CD4-positive, alpha-beta memory T cell (primary cell): Measurements from ENCODE around the gene ADAMTS4. TPM values are rescaled to one million over a fixed set of nuclear protein-coding genes. Genes with fewer than 3 reads are reported as not detected.

Experiments used
- CTCF ChIA-PET: fragments of 350-600 bp; sonication (Branson Sonifier 250); formaldehyde crosslinking; loops from one replicate; lab custom pipeline; 2021; ENCODE audit warnings: inconsistent platforms; ENCODE audit not compliant: partially characterized antibody; lab: Charles Lee
- POLR2A ChIA-PET: fragments of 350-600 bp; sonication (Branson Sonifier 250); formaldehyde crosslinking; loops from one replicate; lab custom pipeline; 2021; ENCODE audit not compliant: partially characterized antibody; lab: Charles Lee
- DNase-seq, 5 donors: peaks; one replicate each; pipeline versions ENCODE4 v3.0.0 to v3.0.0-alpha.2; 2020 to 2022; ENCODE audit warnings: mixed read lengths in 1 of 5
- H3K27ac ChIP-seq: one replicate; pipeline ENCODE4 v1.7.0; 2013; ENCODE audit warnings: low read depth, low read length
- H3K27me3 ChIP-seq: 2 replicates; pipeline ENCODE4 v1.7.0; 2013; ENCODE audit warnings: mild to moderate bottlenecking, low read length, moderate library complexity; ENCODE audit not compliant: insufficient read depth
- H3K36me3 ChIP-seq: 2 replicates; pipeline ENCODE4 v1.7.0; 2013; ENCODE audit warnings: mild to moderate bottlenecking, low read length, moderate library complexity; ENCODE audit not compliant: insufficient read depth
- H3K4me1 ChIP-seq: 2 replicates; pipeline ENCODE4 v1.7.0; 2013; ENCODE audit warnings: mild to moderate bottlenecking, low read length, moderate library complexity; ENCODE audit not compliant: insufficient read depth
- H3K4me3 ChIP-seq, 2 donors: one replicate each; pipeline ENCODE4 v1.7.0; 2013; ENCODE audit warnings: low read length in 2 of 2, mild to moderate bottlenecking in 1 of 2
- H3K9me3 ChIP-seq, 2 donors: one replicate each; pipeline ENCODE4 v1.7.0; 2013; ENCODE audit warnings: low read length in 2 of 2, control low read depth in 1 of 2; ENCODE audit not compliant: control insufficient read depth in 1 of 2
- H3K27ac Mint-ChIP-seq, 7 donors: one replicate each; pipeline ENCODE4 v1.8.0; 2020 to 2021; ENCODE audit warnings: mixed read lengths in 7 of 7, mild to moderate bottlenecking in 6 of 7, inconsistent platforms in 3 of 7, moderate library complexity in 3 of 7
- H3K27me3 Mint-ChIP-seq, 2 donors: one replicate each; pipeline ENCODE4 v1.8.0; 2020 to 2021; ENCODE audit warnings: mixed read lengths in 2 of 2
- H3K36me3 Mint-ChIP-seq, 2 donors: one replicate each; pipeline ENCODE4 v1.8.0; 2020 to 2021; ENCODE audit warnings: mixed read lengths in 2 of 2, inconsistent platforms in 1 of 2, mild to moderate bottlenecking in 1 of 2
- H3K4me1 Mint-ChIP-seq, 4 donors: one replicate each; pipeline ENCODE4 v1.8.0; 2020 to 2021; ENCODE audit warnings: mixed read lengths in 4 of 4, mild to moderate bottlenecking in 1 of 4
- H3K4me3 Mint-ChIP-seq, 8 donors: one replicate each; pipeline ENCODE4 v1.8.0; 2020 to 2021; ENCODE audit warnings: mixed read lengths in 8 of 8, mild to moderate bottlenecking in 7 of 8, moderate library complexity in 6 of 8, inconsistent platforms in 3 of 8
- H3K9me3 Mint-ChIP-seq, 8 donors: one replicate each; pipeline ENCODE4 v1.8.0; 2020 to 2021; ENCODE audit warnings: mixed read lengths in 8 of 8, mild to moderate bottlenecking in 5 of 8, inconsistent platforms in 3 of 8, moderate library complexity in 1 of 8
- intact Hi-C: fragments of 100-400 bp; cut with micrococcal nuclease; formaldehyde crosslinking; loops from one replicate; pipeline ENCODE4 v1.15.1; 2023
- polyA plus RNA-seq, 2 donors: library from polyadenylated mRNA; unstranded; fragments of 300-500 nt; fragmentation: Illumina TruSeq; gene quantifications; one replicate each; pipeline ENCODE4 v1.2.3, GENCODE V29; 2021
- total RNA-seq, 2 experiments: library from RNA; stranded (reverse); gene quantifications; one replicate each; pipeline ENCODE4 v1.2.3, GENCODE V29; 2021

Gene ADAMTS4
- total and polyA plus RNA-seq, 4 experiments from 2014 or later, result 0.07 to 2.4 (median 1.4) TPM; not detected in 1

DNA sequence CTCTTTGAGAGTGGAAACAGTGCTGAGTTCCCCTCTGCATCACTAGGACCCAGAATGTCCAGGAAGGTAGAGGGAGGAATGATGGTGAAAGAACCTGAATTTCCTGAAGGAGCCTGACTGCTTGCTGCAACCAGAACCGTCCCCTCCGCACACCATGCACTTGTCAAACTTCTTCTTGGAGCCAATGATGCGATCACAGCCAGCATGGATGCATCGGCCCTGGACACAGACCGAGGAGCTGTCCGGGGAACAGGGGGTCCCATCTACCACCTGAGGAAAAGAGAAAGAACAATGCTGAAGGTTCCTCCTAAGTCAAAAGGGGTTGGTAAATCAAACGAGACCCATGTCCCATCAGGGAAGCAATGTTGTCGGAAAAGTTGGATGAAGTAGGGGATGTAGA, 6.9 kb downstream of the ADAMTS4 start:
- Histone ChIP-seq H3K27ac (no peak overlapping the region), H3K4me1 (peaks cover 55% of the 10 kb centered on the region), H3K9me3 (no peaks in the 10 kb centered on the region), H3K36me3 (no peaks in the 10 kb centered on the region), H3K4me3 (no peak overlapping the region), H3K27me3 (no peaks in the 10 kb centered on the region)
- H3K4me1 Mint-ChIP-seq, result peaks cover 29 to 51% (median 40%) of the 10 kb centered on the region in 4 donors
- ChIA-PET CTCF (interaction anchor here (0.9 to 10.9 kb wide), 20 partner anchors 11 to 193 kb away, joined by 3 to 131 read pairs (median 11); partner anchors contain the start of genes APOA2, B4GALT3, NDUFS2 and PPOX), POLR2A (interaction anchor here (1.2 to 10.4 kb wide), 11 partner anchors 9 to 197 kb away, joined by 3 to 134 read pairs (median 7); partner anchors contain the start of genes ADAMTS4, B4GALT3, NDUFS2 and PPOX)
- H3K9me3 Mint-ChIP-seq, result no peaks in the 10 kb centered on the region
- H3K4me3 Mint-ChIP-seq, result no peak overlapping the region
- no peak for DNase-seq
- H3K27ac Mint-ChIP-seq, result peak overlapping the region in 4 of 7 donors; percentile 12 to 64 (median 41)
- intact Hi-C loops, result loop anchor here (1.0 kb wide), 4 partner anchors 10 to 190 kb away; no protein-coding TSS in a partner anchor
- peaks cover 0 to 2% of the 10 kb centered on the region in 2 donors for H3K36me3 Mint-ChIP-seq
- no peaks in the 10 kb centered on the region for H3K27me3 Mint-ChIP-seq

- Mint-ChIP-seq H3K4me1 (peaks cover 33 to 60% (median 48%) of the 10 kb centered on the region in 4 donors), H3K4me3 (peak overlapping the region in 1 of 8 donors; percentile 17), H3K27ac (peak overlapping the region in 4 of 7 donors; percentile 32 to 85 (median 48)), H3K9me3 (no peaks in the 10 kb centered on the region), H3K27me3 (no peaks in the 10 kb centered on the region), H3K36me3 (peaks cover 0 to 2% of the 10 kb centered on the region in 2 donors)
- CTCF ChIA-PET, result interaction anchor here (1.2 to 10.9 kb wide), 19 partner anchors 10 to 194 kb away, joined by 3 to 131 read pairs (median 12); partner anchors contain the start of genes APOA2, B4GALT3, NDUFS2 and PPOX
- no peak overlapping the region for H3K4me3 ChIP-seq
- no peaks in the 10 kb centered on the region for H3K36me3 ChIP-seq
- H3K27me3 ChIP-seq, result no peaks in the 10 kb centered on the region
- POLR2A ChIA-PET, result interaction anchor here (0.6 to 10.4 kb wide), 9 partner anchors 9 to 198 kb away, joined by 3 to 134 read pairs (median 16); partner anchors contain the start of genes ADAMTS4, B4GALT3, NDUFS2 and PPOX
- no peaks in the 10 kb centered on the region for H3K9me3 ChIP-seq
- intact Hi-C loops, result no loop called here
- peaks cover 64% of the 10 kb centered on the region for H3K4me1 ChIP-seq
- H3K27ac ChIP-seq, result no peak overlapping the region
- DNase-seq, result no peak
These were observed 7.8 kb downstream of the ADAMTS4 start for GRCh38 chr1:161190962-161191521.

DNA sequence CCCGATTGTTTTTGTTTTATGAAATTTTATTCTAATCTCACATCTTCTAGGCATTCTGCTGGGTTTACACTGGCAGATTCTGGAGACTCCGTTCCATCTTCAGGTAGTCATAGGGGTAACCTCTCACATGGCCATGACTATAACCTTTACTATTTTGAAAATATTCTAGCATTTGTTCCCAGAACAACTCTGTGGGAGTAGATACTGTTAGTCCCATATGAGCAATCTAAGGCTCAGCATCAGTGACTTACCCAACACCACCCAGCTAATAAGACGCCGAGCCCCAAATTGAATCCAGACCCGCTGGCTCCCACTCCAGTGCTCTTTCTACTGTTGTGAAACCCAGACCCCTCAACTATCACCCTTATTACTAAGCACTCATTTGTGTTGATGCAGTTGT, 9.8 kb downstream of the ADAMTS4 start:
- H3K27ac Mint-ChIP-seq, result peak overlapping the region in 5 of 7 donors; percentile 35 to 84 (median 72)
- no peaks in the 10 kb centered on the region for H3K9me3 Mint-ChIP-seq
- peaks cover 0 to 2% of the 10 kb centered on the region in 2 donors for H3K36me3 Mint-ChIP-seq
- intact Hi-C loops, result loop anchor here (5.0 kb wide), 1 partner anchor 37 kb away; the partner anchor contains the start of gene UFC1
- peaks cover 83% of the 10 kb centered on the region for H3K4me1 ChIP-seq
- ChIA-PET POLR2A (interaction anchor here (1.8 to 10.4 kb wide), 4 partner anchors 7 to 23 kb away, joined by 6 to 134 read pairs (median 55); partner anchors contain the start of genes ADAMTS4, NDUFS2 and PPOX), CTCF (interaction anchor here (10.9 kb wide), 1 partner anchor 23 kb away, joined by 115 read pairs; the partner anchor contains the start of gene PPOX)
- no peaks in the 10 kb centered on the region for H3K27me3 ChIP-seq
- H3K4me3 Mint-ChIP-seq, result peak overlapping the region in 2 of 8 donors; percentile 26 to 30
- H3K9me3 ChIP-seq, result no peaks in the 10 kb centered on the region
- H3K36me3 ChIP-seq, result no peaks in the 10 kb centered on the region
- H3K27ac ChIP-seq, result no peak overlapping the region
- H3K4me3 ChIP-seq, result no peak overlapping the region
- no peaks in the 10 kb centered on the region for H3K27me3 Mint-ChIP-seq
- peaks cover 41 to 71% (median 60%) of the 10 kb centered on the region in 4 donors for H3K4me1 Mint-ChIP-seq
- DNase-seq, result no peak

DNA sequence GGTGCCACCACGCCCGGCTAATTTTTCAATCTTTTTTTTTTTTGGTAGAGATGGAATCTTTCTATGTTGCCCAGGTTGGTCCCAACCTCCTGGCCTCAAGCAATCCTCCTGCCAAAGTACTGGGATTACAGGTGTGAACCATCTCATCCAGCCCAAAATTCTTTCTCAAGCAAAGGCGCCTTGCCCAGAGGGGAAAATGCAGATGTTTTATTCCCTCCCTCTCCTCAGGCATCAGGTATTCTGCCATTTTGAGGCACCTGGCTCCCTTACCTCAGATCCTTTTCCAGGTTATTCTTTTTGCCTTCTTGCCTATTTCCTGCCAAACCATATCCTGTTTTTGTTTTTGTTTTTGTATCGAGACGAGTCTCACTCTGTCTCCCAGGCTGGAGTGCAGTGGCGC, 10.5 kb downstream of the ADAMTS4 start:
- DNase-seq, result no peak

DNA sequence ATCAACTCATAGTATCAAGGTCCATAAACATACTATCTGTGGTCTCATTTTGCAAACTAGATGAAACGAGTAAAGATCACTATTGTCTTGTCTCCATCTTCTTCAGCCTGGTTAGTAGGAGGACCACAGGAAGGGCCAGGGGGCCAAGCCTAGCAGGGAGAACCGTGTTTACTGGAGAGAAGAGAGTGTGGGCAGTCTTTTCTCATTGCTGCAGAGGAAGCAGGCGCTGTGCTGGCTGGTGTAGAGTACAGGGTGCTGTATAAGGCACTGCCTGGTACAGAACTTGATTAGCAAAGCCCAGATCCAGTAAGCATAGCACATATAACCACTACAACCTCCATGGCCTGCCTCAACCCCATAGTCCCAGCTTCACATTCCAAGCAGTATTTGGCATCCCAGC, 11.5 kb downstream of the ADAMTS4 start:
- no peak overlapping the region for H3K4me3 ChIP-seq
- no peaks in the 10 kb centered on the region for H3K9me3 ChIP-seq
- no peaks in the 10 kb centered on the region for H3K27me3 ChIP-seq
- H3K27ac ChIP-seq, result peak overlapping the region; percentile 47
- POLR2A ChIA-PET, result interaction anchor here (1.8 to 10.4 kb wide), 4 partner anchors 10 to 22 kb away, joined by 6 to 134 read pairs (median 18); partner anchors contain the start of genes ADAMTS4, B4GALT3, NDUFS2 and PPOX
- H3K4me1 Mint-ChIP-seq, result peaks cover 48 to 78% (median 65%) of the 10 kb centered on the region in 4 donors
- no peaks in the 10 kb centered on the region for H3K36me3 Mint-ChIP-seq
- no peaks in the 10 kb centered on the region for H3K27me3 Mint-ChIP-seq
- peaks cover 91% of the 10 kb centered on the region for H3K4me1 ChIP-seq
- H3K36me3 ChIP-seq, result no peaks in the 10 kb centered on the region
- CTCF ChIA-PET, result interaction anchor here (1.2 to 10.9 kb wide), 4 partner anchors 15 to 38 kb away, joined by 4 to 115 read pairs (median 9); partner anchors contain the start of genes NDUFS2, PPOX and TOMM40L
- intact Hi-C loops, result loop anchor here (5.0 kb wide), 1 partner anchor 35 kb away; the partner anchor contains the start of gene UFC1
- peak overlapping the region; percentile 83 to 96 (median 90) for H3K27ac Mint-ChIP-seq
- no peaks in the 10 kb centered on the region for H3K9me3 Mint-ChIP-seq
- no peak for DNase-seq
- H3K4me3 Mint-ChIP-seq, result peak overlapping the region in 6 of 8 donors; percentile 22 to 70 (median 43)

More for the DNA sequence above, 10.5 kb downstream of the ADAMTS4 start:
- H3K4me3 ChIP-seq, result no peak overlapping the region
- H3K9me3 ChIP-seq, result no peaks in the 10 kb centered on the region
- peak overlapping the region in 6 of 7 donors; percentile 36 to 89 (median 84) for H3K27ac Mint-ChIP-seq
- H3K36me3 ChIP-seq, result no peaks in the 10 kb centered on the region
- H3K4me3 Mint-ChIP-seq, result peak overlapping the region in 5 of 8 donors; percentile 41 to 66 (median 60)
- ChIA-PET POLR2A (interaction anchor here (1.8 to 10.4 kb wide), 3 partner anchors 12 to 23 kb away, joined by 6 to 134 read pairs (median 14); partner anchors contain the start of genes ADAMTS4, NDUFS2 and PPOX), CTCF (interaction anchor here (1.2 to 10.9 kb wide), 2 partner anchors 22 to 37 kb away, joined by 4 to 115 read pairs; partner anchors contain the start of genes PPOX and TOMM40L)
- no peaks in the 10 kb centered on the region for H3K27me3 ChIP-seq
- H3K27ac ChIP-seq, result no peak overlapping the region
- intact Hi-C loops, result loop anchor here (5.0 kb wide), 1 partner anchor 36 kb away; the partner anchor contains the start of gene UFC1
- peaks cover 89% of the 10 kb centered on the region for H3K4me1 ChIP-seq
- H3K27me3 Mint-ChIP-seq, result no peaks in the 10 kb centered on the region
- H3K4me1 Mint-ChIP-seq, result peaks cover 47 to 77% (median 65%) of the 10 kb centered on the region in 4 donors
- peaks cover 0 to 2% of the 10 kb centered on the region in 2 donors for H3K36me3 Mint-ChIP-seq
- no peaks in the 10 kb centered on the region for H3K9me3 Mint-ChIP-seq

GRCh38 chr1:161185732-161186311, 13.0 kb downstream of the ADAMTS4 start:
- no peaks in the 10 kb centered on the region for H3K36me3 ChIP-seq
- no peaks in the 10 kb centered on the region for H3K9me3 Mint-ChIP-seq
- H3K27ac ChIP-seq, result peak overlapping the region; percentile 47
- H3K27me3 Mint-ChIP-seq, result no peaks in the 10 kb centered on the region
- no peaks in the 10 kb centered on the region for H3K36me3 Mint-ChIP-seq
- peak overlapping the region; percentile 86 to 96 (median 92) for H3K27ac Mint-ChIP-seq
- H3K4me3 ChIP-seq, result peak overlapping the region; percentile 8 to 25
- POLR2A ChIA-PET, result interaction anchor here (1.0 to 10.4 kb wide), 10 partner anchors 8 to 120 kb away, joined by 3 to 134 read pairs (median 6); partner anchors contain the start of genes ADAMTS4, B4GALT3, NDUFS2 and PPOX
- intact Hi-C loops, result loop anchor here (1.0 to 5.0 kb wide), 2 partner anchors 20 to 34 kb away; partner anchors contain the start of genes PPOX and UFC1
- CTCF ChIA-PET, result interaction anchor here (0.6 to 10.9 kb wide), 6 partner anchors 7 to 197 kb away, joined by 3 to 115 read pairs (median 8); partner anchors contain the start of genes B4GALT3, NDUFS2, PPOX and TOMM40L
- H3K4me1 Mint-ChIP-seq, result peaks cover 53 to 82% (median 73%) of the 10 kb centered on the region in 4 donors
- no peaks in the 10 kb centered on the region for H3K27me3 ChIP-seq
- H3K4me1 ChIP-seq, result peaks cover 92% of the 10 kb centered on the region
- DNase-seq, result no peak
- no peaks in the 10 kb centered on the region for H3K9me3 ChIP-seq
- peak overlapping the region; percentile 73 to 89 (median 83) for H3K4me3 Mint-ChIP-seq
